ENCODE results near the gene ARMC2.
"Not testable (repeated sequence)": the region's sequence is repeated elsewhere in the genome, so short reads cannot be mapped to it uniquely, and the experiment has no call there.

Gene ARMC2

DNA sequence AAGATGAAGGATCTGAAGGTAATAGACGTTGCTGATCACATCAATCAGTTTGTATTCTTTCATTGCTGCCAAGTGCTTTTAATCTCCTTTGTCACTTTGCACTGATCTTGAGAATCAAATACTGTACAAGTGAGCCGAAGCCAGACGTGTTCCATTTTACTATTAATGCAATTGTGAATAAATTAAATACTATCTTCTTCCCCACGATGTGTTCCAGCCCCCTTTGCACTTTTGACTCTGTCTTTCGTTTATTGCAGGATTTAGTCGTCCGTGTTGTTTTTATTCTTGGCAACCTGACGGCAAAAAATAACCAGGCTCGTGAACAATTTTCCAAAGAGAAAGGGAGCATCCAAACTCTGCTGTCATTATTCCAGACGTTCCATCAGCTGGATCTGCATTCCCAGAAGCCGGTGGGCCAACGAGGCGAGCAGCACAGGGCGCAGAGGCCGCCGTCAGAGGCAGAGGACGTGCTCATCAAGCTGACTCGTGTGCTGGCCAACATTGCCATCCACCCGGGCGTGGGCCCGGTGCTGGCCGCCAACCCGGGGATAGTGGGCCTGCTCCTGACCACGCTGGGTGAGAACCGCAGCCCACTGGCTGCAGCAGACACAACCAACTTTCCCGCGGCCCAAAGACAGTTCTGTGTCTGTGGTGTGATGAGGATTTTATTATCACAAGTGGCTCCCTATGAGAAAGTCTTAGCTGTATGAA, 104.7 kb downstream of the ARMC2 start:
- no peak for DNase-seq (ENCODE audit: low read depth)

DNA sequence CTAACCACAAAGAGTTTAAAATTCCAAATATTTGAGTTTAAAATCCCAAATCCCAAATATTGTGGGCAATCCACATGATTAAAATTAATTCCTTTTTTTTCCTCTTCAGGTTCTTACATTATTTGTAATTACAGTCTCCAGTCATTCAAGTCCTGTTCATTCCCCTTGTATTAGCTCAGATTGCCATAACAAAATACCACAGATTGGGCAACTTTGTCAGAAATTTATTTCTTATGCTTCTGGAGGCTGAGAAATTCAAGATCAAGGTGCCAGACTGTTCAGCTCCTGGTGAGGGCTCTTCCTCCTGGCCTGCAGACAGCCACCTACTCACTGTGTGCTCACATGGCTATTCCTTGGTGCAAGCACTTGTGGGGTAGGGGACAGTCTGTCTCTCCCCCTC, 105.5 kb downstream of the ARMC2 start:
- no peak for DNase-seq (ENCODE audit: low read depth)

DNA sequence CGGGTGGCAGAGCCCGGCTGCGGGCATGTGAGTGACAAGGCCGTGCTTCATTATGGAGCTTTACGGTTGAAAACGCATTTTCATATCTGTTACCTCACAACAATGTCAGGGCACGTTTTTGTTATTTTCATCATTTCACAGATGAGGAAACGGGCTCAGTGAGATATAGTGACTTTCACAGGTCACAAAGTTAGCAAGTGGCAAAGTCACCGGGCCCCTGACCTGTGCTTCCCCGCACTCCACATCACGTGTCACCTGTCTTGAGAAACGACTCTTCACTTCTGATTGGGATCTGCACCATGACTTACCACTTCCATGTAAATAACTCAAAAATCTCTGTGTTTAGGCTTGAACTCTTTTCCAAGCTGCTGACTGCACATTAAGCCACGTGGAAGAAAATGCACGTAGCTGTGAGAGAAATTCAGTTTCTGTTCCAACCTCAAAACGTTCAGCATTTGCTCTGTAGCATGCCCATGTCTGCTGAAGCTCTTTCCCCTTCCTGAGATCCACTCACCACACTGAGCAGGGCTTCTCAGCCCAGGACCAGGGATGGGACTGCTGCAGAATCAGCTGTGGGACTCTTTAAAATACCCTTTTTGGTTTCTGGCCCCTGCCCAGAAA, 107.2 kb downstream of the ARMC2 start:
- DNase-seq (ENCODE audit: low read depth), result no peak

DNA sequence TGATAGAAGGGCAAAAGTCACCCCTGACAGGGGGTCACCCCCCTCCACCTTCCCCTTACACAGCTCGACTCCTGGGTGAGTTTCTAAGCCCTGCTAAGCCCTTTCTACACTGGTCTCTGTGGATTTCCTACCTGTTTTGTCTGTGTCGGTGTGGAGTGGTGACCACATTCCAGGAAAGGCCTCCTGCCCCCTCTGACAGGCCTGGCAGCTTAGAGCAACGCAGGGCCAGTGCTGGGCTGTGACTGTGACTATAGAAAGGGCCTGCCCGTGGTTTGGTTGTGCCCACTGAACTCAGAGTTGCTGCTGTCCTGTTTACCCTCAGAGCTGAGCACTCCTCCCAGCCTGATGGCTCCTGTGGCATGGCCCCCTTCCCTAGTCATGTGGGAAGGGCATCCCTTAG, 109.0 kb downstream of the ARMC2 start:
- DNase-seq (ENCODE audit: low read depth), result no peak

DNA sequence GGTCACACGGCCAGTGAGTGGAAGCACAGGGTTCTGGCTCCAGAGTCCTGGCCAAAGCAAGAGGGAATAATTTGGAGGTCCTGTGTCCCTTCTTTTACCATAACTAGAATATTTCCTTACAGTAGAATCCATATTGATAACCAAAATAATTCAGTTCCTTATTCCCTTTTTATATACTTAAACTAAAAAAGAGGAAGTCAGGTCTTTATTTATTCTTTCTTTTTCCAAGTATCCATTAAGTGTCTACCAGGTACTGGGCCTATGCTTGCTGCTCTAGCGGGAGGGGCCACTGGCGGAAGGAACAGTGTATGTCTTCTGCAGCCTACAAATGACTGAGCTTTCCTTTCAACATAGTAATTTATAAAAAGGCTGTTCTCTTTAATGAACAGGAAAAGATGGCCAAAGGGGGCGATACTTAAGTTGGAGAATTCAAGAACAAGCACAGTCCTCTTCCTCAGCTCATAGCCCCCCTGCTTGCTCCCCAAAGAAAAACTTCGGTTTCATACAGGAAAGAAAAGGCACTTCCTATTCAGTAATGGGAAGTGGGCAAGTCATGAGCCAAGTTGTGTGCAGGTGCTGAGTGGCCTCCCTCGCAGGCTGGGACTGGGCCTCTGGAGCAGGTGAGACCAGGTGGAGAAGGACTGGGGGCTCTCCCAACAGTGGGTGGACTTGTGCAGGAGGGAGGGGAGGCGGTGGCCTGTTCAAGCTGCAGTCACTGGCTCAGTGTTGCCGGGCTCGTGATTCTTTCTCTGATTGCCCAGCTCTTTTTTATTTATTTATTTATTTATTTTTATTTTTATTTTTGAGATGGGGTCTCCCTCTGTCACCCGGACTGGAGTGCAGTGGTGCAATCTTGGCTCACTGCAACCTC, 110.9 kb downstream of the ARMC2 start:
- DNase-seq (ENCODE audit: low read depth), result no peak

DNA sequence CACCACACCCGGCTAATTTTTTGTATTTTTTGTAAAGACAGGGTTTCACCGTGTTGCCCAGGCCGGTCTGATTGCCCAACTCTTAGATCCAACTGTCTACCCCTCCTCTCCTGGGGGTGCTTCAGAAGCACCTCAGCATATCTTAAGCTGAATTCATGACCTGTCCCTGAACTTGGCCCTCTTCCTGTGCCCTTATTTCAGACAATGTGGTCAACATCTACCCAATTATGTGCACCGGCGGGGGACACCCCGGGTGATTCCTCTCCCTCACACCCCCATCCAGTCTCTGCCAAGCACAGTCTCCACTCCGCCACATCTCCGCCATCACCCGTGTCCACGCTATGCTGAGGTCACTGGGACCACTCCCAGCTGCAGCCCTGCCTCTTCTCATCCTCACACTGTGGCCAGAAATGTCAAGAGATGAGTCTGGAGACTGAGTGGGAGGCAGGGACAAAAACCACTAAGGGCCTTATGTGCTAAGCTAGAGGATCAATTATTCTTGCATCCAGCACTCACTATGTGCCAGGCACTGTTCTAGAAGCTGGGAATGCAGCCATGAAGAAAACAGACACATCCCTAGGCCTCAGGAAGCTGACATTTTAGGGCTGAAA, 111.9 kb downstream of the ARMC2 start:
- DNase-seq (ENCODE audit: low read depth), result no peak

DNA sequence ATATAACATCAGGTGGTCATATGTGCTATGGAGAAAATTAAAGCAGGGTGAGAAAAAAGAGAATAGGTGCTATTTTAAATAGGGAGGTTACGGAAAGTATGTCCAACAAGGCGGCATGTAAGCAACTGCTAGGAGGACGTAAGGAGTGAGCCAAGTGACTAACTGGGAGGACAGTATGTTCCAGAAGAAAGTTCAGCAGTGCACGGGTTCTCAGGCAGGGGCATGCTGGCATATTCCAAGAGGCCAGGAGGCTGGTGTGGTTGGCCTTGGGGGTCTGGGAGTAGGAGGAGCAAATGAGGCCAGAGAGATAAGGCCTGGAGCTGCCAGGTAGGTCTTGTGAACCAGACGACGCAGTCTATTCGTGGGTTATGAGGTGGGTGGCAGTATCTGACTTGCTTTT, 112.4 kb downstream of the ARMC2 start:
- no peak for DNase-seq (ENCODE audit: low read depth)

DNA sequence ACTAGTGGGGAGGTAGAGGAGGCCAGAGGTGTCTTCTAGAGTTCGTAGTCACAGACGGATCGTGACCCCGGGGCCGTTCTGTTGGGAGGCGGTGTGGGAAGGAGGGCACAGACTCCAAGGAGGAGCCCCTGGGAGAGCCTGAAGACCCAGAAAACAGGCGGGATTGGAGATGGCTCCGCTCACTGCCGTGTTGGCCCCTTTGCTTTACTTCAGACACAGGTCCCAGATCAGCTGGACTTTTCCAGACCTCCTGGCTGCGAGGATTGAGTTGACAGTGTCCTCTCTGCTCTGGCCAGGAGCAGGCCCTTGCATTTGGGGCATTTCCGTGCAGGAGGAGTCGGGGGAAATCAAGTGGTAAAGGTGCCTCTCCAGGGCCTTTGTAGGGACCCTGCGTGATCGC, 112.9 kb downstream of the ARMC2 start:
- no peak for DNase-seq (ENCODE audit: low read depth)

DNA sequence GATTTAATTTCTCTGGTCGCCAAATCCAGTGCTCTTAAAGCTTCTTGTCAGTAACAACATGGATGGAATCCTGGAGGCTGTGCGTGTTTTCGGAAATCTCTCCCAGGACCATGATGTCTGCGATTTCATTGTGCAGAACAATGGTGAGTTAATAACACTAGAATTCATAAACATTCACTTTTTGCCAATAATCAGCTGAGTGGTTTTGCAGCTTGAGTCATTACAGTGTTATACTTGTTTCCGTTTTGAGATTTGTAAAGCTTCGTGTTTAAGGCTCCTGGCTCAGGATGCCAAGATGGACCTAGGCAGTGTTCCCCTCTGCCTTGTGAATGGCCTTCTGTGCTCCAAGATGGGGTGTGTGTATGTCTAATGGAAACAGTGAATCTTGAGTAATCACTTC, 113.8 kb downstream of the ARMC2 start:
- DNase-seq (ENCODE audit: low read depth), result no peak

DNA sequence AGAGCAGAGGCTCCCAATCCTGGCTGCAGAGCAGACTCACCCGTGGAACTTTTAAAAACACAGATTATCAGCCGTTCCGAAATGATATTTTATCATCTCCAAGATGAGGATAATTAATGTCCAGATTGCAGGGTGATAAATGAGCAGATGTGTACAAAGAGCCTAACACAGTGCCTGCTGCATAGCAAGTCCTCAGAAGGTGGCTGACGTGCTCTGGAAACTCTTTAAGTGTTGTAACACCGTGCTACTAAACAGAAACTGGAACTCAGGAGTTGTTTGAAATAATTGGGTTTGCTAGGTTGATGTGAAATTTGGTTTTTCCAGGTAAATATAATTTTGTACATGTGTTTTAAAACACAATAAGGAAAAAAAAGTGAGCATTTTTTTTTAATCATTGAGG, 118.0 kb downstream of the ARMC2 start:
- DNase-seq (ENCODE audit: low read depth), result no peak

DNA sequence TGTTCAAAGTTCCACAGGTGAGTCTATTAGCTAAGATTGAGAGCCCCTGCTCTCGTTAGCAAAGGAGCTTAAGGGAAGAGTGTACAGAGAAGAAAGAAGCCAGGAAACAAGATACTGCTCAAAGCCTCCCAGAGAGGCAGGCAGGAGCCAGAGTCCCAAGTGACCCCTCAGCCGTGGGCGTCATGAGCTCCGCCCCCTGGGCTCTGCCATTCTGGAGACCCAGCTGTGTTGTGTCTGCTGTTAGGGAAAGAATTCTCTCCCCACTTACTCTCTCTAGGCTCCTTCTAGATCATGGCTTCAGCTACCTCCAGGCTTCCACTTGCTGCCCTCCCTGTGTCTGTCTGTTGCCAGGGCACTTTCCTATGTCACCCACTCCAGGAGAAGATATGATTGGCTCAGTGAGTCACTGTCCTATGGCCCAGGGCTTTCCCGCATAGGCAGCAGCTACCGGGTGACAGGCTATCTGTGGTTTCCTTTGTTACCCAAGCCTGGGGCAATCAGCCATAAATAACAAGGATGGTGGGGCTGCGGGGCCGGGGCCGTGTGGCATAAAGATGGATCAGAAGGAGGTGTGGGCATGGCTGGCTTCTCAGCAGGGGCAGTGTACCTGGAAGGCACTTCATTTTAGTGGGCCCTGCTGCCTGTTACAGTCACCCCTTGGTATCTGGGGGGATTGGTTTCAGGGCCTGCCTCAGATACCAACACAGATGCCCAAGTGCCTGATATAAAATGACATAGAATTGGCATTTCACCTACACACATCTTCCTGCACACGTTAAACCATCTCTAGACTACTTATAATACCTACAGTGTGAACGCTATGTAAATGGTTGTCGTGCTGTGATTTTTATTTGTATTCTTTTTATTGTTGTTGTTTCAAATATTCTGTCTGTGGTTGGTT, 118.9 kb downstream of the ARMC2 start:
- DNase-seq (ENCODE audit: low read depth), result peak; percentile 6

DNA sequence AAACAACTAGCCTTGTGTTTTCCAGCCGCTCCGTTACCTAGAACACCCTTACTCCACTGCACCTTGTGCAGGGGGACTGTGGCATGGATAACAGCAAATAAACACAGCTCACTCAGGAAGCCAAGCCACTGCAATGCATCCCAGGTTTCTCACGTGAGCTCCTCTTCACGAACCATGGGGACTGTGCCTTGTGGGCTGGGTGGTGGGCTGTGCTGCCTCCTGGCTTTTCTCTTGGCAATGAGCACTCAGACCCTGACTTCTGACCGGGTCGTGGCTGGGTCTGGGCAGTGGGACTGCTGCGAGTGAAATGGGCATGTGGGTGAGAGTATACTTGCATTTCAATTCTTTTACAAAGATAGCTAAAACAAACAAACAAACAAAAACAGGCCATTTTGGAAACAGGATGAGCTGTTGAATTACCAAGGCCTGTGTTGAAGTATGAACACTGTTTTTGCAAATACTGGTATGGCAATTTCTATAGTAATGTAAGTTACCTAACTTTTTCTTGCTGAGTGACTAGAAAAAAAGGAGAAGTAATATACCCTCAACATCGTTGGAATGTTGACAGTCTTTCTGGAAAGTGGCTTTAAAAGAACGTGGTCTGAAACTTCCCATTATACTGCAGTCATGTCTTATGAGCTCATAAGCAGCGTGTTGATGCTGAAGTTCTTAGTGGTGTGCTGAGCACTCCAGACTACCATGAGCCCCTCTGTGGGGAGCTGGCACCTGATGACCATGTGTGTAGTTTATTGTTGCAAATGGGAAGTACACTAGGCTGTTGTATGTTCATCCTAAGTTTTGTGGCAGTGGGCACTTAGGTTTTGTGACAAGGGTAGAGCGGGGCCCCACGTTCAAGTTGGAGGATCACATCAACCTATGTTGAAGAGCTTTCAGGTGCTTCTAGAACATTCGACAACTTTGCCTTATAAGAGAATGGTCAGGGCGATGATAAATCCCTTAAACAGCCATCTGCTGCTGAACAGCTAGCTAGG, 120.4 kb downstream of the ARMC2 start:
- DNase-seq (ENCODE audit: low read depth), result no peak

DNA sequence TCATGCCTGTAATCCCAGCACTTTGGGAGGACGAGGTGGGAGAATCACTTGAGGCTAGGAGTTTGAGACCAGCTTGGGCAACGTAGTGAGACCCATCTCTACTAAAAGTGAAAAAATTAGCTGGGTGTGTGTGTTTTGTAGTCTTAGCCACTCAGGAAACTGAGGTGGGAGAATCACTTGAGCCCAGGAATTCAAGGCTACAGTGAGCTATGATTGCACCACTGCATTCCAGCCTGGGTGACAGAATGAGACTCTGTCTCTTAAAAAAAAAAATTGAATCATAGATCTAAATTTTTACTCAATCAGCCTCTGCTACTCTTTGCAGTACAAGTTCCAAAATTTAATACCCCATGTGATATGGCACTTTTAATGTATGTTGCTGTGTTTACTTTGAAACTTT, 121.6 kb downstream of the ARMC2 start:
- DNase-seq (ENCODE audit: low read depth), result no peak

DNA sequence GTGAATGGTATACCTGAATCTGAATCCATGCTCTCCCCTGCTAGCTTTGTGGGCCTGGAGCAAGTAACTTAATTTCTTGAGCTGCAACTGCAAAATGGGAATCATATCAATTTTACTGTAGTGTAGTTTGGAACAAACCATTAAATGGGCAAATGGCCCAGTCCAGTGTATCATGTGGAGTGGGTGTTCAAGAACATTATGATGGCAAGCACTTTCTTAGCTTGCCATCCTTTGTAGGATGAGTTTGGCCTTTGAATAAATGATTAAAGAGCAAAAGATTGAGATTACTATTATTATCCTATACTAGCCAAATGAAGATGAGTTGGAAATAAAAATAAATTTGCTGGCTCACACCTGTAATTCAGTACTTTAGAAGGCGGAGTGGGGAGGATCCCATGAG, 126.0 kb downstream of the ARMC2 start:
- no peak for DNase-seq (ENCODE audit: low read depth)

DNA sequence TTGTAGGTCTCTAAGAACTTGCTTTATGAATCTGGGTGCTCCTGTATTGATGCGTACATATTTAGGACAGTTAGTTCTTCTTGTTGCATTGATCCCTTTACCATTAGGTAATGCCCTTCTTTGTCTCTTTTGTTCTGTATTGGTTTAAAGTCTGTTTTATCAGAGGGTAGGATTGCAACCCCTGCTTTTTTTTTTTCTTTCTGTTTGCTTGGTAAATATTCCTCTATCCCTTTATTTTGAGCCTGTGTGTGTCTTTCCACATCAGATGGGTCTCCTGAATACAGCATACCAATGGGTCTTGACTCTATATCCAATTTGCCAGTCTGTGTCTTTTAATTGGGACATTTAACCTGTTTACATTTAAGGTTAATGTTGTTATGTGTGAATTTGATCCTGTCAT, 130.4 kb downstream of the ARMC2 start:
- DNase-seq (ENCODE audit: low read depth), result not testable (repeated sequence)

DNA sequence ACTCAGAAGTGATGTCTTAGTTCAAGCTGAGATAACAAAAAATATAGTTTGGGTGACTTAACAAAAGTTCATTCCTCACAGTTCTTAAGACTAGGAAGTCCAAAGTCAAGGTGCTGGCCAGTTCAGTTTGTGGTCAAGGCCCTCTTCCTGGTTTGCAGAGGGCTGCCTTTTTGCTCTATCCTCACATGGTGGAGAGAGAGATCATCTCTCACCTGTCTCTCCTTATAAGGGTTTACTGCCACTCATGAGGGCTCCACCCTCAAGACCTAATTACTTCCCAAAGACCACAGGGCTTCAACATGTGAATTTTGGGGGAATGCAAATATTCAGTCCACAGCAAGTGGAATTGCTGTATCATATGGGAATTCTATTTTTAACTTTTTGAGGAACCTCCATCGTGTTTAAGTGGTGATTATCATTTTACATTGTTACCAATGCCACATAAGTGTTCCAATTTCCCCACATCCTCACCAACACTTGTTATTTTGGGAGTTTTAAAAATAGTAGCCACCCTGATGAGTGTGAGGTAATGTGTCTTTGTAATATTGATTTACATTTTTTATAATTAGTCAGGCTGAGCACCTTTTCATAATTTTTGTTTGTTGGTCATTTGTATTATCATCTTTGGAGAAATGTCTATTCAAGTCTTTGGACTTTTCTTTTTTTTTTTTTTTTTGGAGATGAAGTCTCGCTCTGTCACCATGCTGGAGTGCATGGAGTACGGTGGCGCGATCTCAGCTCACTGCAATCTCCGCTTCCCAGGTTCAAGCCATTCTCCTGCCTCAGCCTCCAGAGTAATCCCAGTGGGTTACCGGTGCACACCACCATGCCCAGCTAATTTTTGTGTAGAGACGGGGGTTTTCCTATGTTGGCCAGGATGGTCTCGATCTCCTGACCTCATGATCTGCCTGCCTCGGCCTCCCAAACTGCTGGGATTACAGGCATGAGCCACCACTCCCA, 134.2 kb downstream of the ARMC2 start:
- DNase-seq (ENCODE audit: low read depth), result no peak

DNA sequence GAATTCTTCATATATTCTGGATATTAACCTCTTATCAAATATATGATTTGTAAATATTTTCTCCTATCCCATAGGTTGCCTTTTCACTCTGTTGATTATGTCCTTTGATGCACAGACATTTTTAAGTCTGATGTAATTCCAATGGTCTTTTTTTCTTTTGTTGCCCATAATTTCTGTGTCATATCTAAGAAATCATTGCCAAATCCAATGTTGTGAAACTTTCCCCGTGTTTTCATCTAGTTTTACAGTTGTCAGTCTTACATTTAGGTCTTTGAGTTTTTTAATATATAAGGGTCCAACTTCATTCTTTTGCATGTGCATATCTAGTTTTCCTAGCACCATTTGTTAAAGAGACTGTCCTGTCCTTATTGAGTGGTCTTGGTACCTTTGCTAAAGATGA, 134.9 kb downstream of the ARMC2 start:
- no peak for DNase-seq (ENCODE audit: low read depth)

DNA sequence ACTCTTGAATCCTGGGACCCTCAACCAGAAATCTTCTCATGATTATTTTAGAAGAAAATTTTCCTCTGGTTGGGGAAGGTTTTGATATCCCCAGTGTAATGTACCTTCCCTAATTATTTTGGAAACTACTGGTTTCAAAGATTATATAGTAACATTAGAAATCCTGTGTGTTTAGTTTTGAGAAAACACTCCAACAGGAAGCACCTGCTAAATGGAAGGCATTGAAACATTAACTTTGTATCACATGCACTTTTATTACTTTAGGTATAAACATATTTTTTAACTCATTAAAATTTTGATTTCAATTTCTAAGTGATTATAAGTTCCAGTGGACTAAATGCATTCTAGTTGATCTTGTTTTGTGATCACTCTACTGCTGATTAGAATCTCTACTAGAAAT, 137.1 kb downstream of the ARMC2 start:
- DNase-seq (ENCODE audit: low read depth), result no peak

DNA sequence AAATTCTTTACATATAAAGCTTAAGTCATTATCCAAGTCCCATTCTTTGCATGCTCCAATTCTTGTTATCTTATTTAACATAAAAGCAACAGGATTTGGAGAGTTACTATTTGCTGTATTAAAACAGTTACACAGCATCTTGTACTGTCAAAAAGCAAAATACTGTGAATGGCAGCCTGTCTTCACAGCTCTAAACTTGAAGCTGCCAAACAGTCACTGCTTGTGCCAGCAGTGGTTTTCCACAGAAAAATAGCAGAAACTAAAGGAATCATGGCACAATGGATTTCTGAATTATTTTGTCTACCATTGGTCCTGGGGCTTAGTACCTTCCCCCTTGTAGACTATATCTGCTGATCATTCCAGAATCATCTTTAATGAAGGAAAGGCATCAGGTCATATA, 138.9 kb downstream of the ARMC2 start:
- no peak for DNase-seq (ENCODE audit: low read depth)

Measured in stimulated activated CD8-positive, alpha-beta memory T cell treated with anti-CD3 and anti-CD28 coated beads, Interleukin-12 subunit alpha, Interleukin-12 subunit beta, amount 100 ng/mL, for 4 hours (primary cell).